Measurements from ENCODE around the gene MAN2A2. TPM values are rescaled to one million over a fixed set of nuclear protein-coding genes. Genes with fewer than 3 reads are reported as not detected.

Gene MAN2A2
- total RNA-seq, 1 experiment from 2014 or later, result 27.4 TPM

DNA sequence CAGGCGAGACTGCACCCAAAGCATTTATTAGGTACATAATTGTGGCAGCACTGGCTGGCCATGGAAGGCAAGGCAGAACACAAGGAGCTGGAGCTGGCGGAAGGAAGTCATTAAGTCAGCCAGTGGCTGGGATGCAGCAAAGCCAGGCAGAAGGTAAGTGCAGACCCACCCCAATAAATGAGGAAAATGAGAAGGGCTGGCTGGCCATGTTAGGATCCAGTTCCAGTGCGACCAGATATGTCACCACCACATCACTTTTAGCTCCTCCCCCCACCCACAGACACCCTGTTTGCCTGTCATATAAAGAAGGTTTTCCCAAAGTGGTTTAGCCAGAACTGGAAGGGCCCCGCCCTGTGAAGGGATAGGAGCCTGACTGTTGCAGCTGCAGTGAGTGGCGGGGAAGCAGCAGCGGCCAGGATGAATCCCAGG, 34.8 kb upstream of the MAN2A2 start, which contains the start of gene FURIN:
Gene FURIN, plus strand, starts transcription at position 328 of the 429 bp plus-strand sequence. CDS start 7,153 bp downstream, outside the sequence.
- H3K27ac ChIP-seq (ENCODE audit: insufficient read length, low read depth, low read length), result no peak within 1 kb of the TSS
- H2BK120ac ChIP-seq (ENCODE audit: low read depth, low read length, poor library complexity, severe bottlenecking), result no peak within 1 kb of the TSS
- H3K9me3 ChIP-seq (ENCODE audit: control insufficient read depth, low read depth, low read length), result no peaks in the 10 kb centered on the region
- H3K56ac ChIP-seq (ENCODE audit: insufficient read length, low read depth, low read length), result no peak within 1 kb of the TSS
- no peak for DNase-seq
- H3K36me3 Mint-ChIP-seq (ENCODE audit: insufficient read depth in 1 of 3, low read depth in 3 of 3), result no peaks in the 10 kb centered on the region; a peak in 1 of 7 replicates
- H3K14ac ChIP-seq (ENCODE audit: insufficient read depth, low read length), result no peak within 1 kb of the TSS
- H3K27me3 Mint-ChIP-seq (ENCODE audit: low read depth), result no peaks in the 10 kb centered on the region
- H4K20me1 ChIP-seq (ENCODE audit: control insufficient read depth, insufficient read depth, insufficient read length), result no peaks in the 10 kb centered on the region
- no peak within 1 kb of the TSS for H3K9ac ChIP-seq (ENCODE audit: extremely low read depth, insufficient read length, low read length)
- no peak within 1 kb of the TSS for H4K8ac ChIP-seq (replicated peaks; ENCODE audit: insufficient read length, low read depth, low read length)
- peaks cover 8% of the 10 kb centered on the region for H3K23me2 ChIP-seq (ENCODE audit: insufficient read length, low read depth, low read length, poor library complexity, severe bottlenecking)
- H2BK5ac ChIP-seq (ENCODE audit: insufficient read length, low read length), result no peak within 1 kb of the TSS
- peak within 1 kb of the TSS; percentile 19 to 87 (median 63); a peak in 4 of 7 replicates for H3K27ac Mint-ChIP-seq
- H2AFZ ChIP-seq (ENCODE audit: low read length), result no peak within 1 kb of the TSS
- H3T11ph ChIP-seq (ENCODE audit: low read length), result no peak within 1 kb of the TSS
- H3K4me1 Mint-ChIP-seq, result peaks cover 44 to 50% of the 10 kb centered on the region in 2 experiments
- no peak within 1 kb of the TSS for H3K4ac ChIP-seq (ENCODE audit: low read depth, low read length)
- H3K4me2 ChIP-seq (ENCODE audit: insufficient read depth, insufficient read length, low read length), result no peak within 1 kb of the TSS
- H3K23ac ChIP-seq (ENCODE audit: insufficient read length, low read depth, low read length), result no peak within 1 kb of the TSS
- no peaks in the 10 kb centered on the region for H3K79me2 ChIP-seq (ENCODE audit: insufficient read depth, low read length)
- H2BK20ac ChIP-seq (ENCODE audit: low read depth, low read length, poor library complexity, severe bottlenecking), result no peak within 1 kb of the TSS
- H3K4me1 ChIP-seq (ENCODE audit: insufficient read depth, low read length), result peaks cover 6% of the 10 kb centered on the region; the same call in 1 of the 2 replicates
- H3K18ac ChIP-seq (ENCODE audit: insufficient read length, low read depth, low read length), result no peak within 1 kb of the TSS
- no peaks in the 10 kb centered on the region for H3K27me3 ChIP-seq (ENCODE audit: insufficient read depth, low read length)
- no CpG with 5 or more reads among the region's 6 CpGs for WGBS (ENCODE audit: extremely low coverage, insufficient read length, low lambda C conversion rate)
- H4K91ac ChIP-seq (ENCODE audit: insufficient read length, low read depth, low read length), result no peak within 1 kb of the TSS
- peak within 1 kb of the TSS in 1 of 2 experiments; percentile 55; a peak in 2 of 5 replicates for H3K4me3 Mint-ChIP-seq
- H2BK15ac ChIP-seq (ENCODE audit: low read depth, low read length), result no peak within 1 kb of the TSS
- H2BK12ac ChIP-seq (ENCODE audit: insufficient read length, low read depth, low read length), result no peak within 1 kb of the TSS
- no peak for TF ChIP-seq CTCF (conservative IDR thresholded peaks at IDR 0.05)
- H2AK5ac ChIP-seq (ENCODE audit: insufficient read length, low read length), result no peak within 1 kb of the TSS
- H3K79me1 ChIP-seq (ENCODE audit: insufficient read depth, low read depth, low read length, poor library complexity, severe bottlenecking), result peaks cover 2% of the 10 kb centered on the region
- H4K5ac ChIP-seq (ENCODE audit: insufficient read length, low read depth, low read length), result no peak within 1 kb of the TSS
- H3K9me3 Mint-ChIP-seq, result peaks cover 0 to 2% of the 10 kb centered on the region in 2 experiments; a peak in 2 of 5 replicates

Data from H9 (cell line).